Hepatocyte (in vitro differentiated cells): Measurements from ENCODE around the gene HCRTR1. TPM values are rescaled to one million over a fixed set of nuclear protein-coding genes. Genes with fewer than 3 reads are reported as not detected.

Experiments used
- DNase-seq: peaks from one replicate; pipeline ENCODE4 v3.0.0-alpha.2; 2016; ENCODE audit warnings: low spot score
- H2AFZ ChIP-seq: fragments of 200-600 bp; sonication (generic); 2 replicates; pipeline ENCODE4 v1.6.0; 2016; ENCODE audit warnings: antibody characterized with exemption, mild to moderate bottlenecking
- H3K27ac ChIP-seq: fragments of 200-600 bp; sonication (generic); 2 replicates; pipeline ENCODE4 v1.5.1; 2016; ENCODE audit warnings: mild to moderate bottlenecking
- H3K27me3 ChIP-seq: fragments of 200-600 bp; sonication (generic); 2 replicates; pipeline ENCODE4 v1.6.1; 2016
- H3K36me3 ChIP-seq: fragments of 200-600 bp; sonication (generic); replicated peaks from 2 replicates; pipeline ENCODE4 v1.5.1; 2016; ENCODE audit warnings: low read depth; ENCODE audit not compliant: insufficient read depth
- H3K4me1 ChIP-seq: fragments of 200-600 bp; sonication (generic); 2 replicates; pipeline ENCODE4 v1.5.1; 2016; ENCODE audit warnings: mild to moderate bottlenecking, moderate library complexity; ENCODE audit not compliant: insufficient read depth
- H3K4me2 ChIP-seq: fragments of 200-600 bp; sonication (generic); 2 replicates; pipeline ENCODE4 v1.6.0; 2016
- H3K4me3 ChIP-seq: fragments of 200-600 bp; sonication (generic); 2 replicates; pipeline ENCODE4 v1.5.1; 2016; ENCODE audit warnings: mild to moderate bottlenecking
- H3K79me2 ChIP-seq: fragments of 200-600 bp; sonication (generic); 2 replicates; pipeline ENCODE4 v1.6.0; 2017; ENCODE audit warnings: mild to moderate bottlenecking
- H3K9me2 ChIP-seq: fragments of 200-600 bp; sonication (generic); replicated peaks from 2 replicates; pipeline ENCODE4 v1.6.0; 2017; ENCODE audit warnings: mild to moderate bottlenecking; ENCODE audit not compliant: insufficient read depth
- H3K9me3 ChIP-seq: fragments of 200-600 bp; sonication (generic); 2 replicates; pipeline ENCODE4 v1.5.1; 2016; ENCODE audit warnings: low read depth, mild to moderate bottlenecking
- H4K20me1 ChIP-seq: fragments of 200-600 bp; sonication (generic); 2 replicates; pipeline ENCODE4 v1.6.0; 2016; ENCODE audit warnings: mild to moderate bottlenecking; ENCODE audit not compliant: insufficient read depth, poor library complexity, severe bottlenecking
- CTCF ChIP-seq: fragments of 200-600 bp; sonication (generic); IDR thresholded peaks from 2 replicates; pipeline ENCODE4 v1.5.1; 2016; ENCODE audit warnings: antibody characterized with exemption, mild to moderate bottlenecking; ENCODE audit not compliant: poor library complexity
- EZH2 ChIP-seq: fragments of 200-600 bp; sonication (generic); IDR thresholded peaks from 2 replicates; pipeline ENCODE4 v1.6.1; 2016; ENCODE audit warnings: antibody characterized with exemption, mild to moderate bottlenecking, borderline replicate concordance
- EZH2phosphoT487 ChIP-seq: fragments of 200-600 bp; sonication (generic); IDR thresholded peaks from one replicate; pipeline ENCODE4 v1.6.1; 2018; ENCODE audit warnings: antibody characterized with exemption, mild to moderate bottlenecking, low read depth, moderate library complexity; ENCODE audit not compliant: unreplicated experiment, severe bottlenecking
- WGBS: methylation state at CpG from one replicate; pipeline ENCODE4 v1.1.6; 2016; ENCODE audit warnings: low lambda C conversion rate; ENCODE audit errors: missing lambda C conversion rate; 5-methylcytosine and 5-hydroxymethylcytosine counted together
- polyA plus RNA-seq: library from polyadenylated mRNA; unstranded; fragments of >200 nt; fragmentation: Nextera tagmentation; extraction: Ambion mirVana; gene quantifications from 2 replicates; pipeline ENCODE4 v1.2.1, GENCODE V29; 2016
- total RNA-seq: library from RNA; depleted of rRNA; stranded (reverse); fragments of >200 nt; gene quantifications from 2 replicates; pipeline ENCODE4 v1.2.3, GENCODE V29; 2014

Gene HCRTR1
- total and polyA plus RNA-seq, 2 experiments from 2014 or later = not detected

- Histone ChIP-seq H3K27me3 (no peaks in the 10 kb centered on the region), H3K4me1 (peaks cover 25% of the 10 kb centered on the region), H3K36me3 (no peaks in the 10 kb centered on the region), H3K79me2 (peaks cover 19% of the 10 kb centered on the region), H4K20me1 (no peaks in the 10 kb centered on the region), H3K9me2 (no peaks in the 10 kb centered on the region), H3K27ac (no peak overlapping the region), H3K4me3 (no peak overlapping the region), H3K4me2 (no peak overlapping the region), H2AFZ (no peak overlapping the region), H3K9me3 (no peaks in the 10 kb centered on the region)
- WGBS = 48% methylated on average over 2 of the region's 2 CpGs
- no peak for DNase-seq
- TF ChIP-seq CTCF (no peak), EZH2 (no peak), EZH2phosphoT487 (no peak)
These were observed 30.7 kb downstream of the HCRTR1 start for GRCh38 chr1:31648190-31648589.

GRCh38 chr1:31648641-31649357, 31.3 kb downstream of the HCRTR1 start:
- Histone ChIP-seq H3K9me2 (no peaks in the 10 kb centered on the region), H3K4me3 (no peak overlapping the region), H3K27me3 (no peaks in the 10 kb centered on the region), H4K20me1 (no peaks in the 10 kb centered on the region), H3K79me2 (peaks cover 13% of the 10 kb centered on the region), H2AFZ (no peak overlapping the region), H3K9me3 (no peaks in the 10 kb centered on the region), H3K27ac (no peak overlapping the region), H3K4me2 (no peak overlapping the region), H3K36me3 (no peaks in the 10 kb centered on the region), H3K4me1 (peaks cover 19% of the 10 kb centered on the region)
- 72% methylated on average over 8 of the region's 9 CpGs for WGBS
- no peak for TF ChIP-seq EZH2
- no peak for TF ChIP-seq EZH2phosphoT487
- no peak for TF ChIP-seq CTCF
- DNase-seq = no peak

GRCh38 chr1:31650161-31651088, 32.9 kb downstream of the HCRTR1 start:
- WGBS = 71% methylated on average over 9 of the region's 9 CpGs
- no peaks in the 10 kb centered on the region for H4K20me1 ChIP-seq
- H3K4me2 ChIP-seq = no peak overlapping the region
- H3K27ac ChIP-seq = peak overlapping the region; percentile 48
- TF ChIP-seq EZH2phosphoT487 (no peak), CTCF (no peak), EZH2 (no peak)
- no peaks in the 10 kb centered on the region for H3K27me3 ChIP-seq
- no peaks in the 10 kb centered on the region for H3K36me3 ChIP-seq
- peaks cover 16% of the 10 kb centered on the region for H3K4me1 ChIP-seq
- H3K79me2 ChIP-seq = peaks cover 7% of the 10 kb centered on the region
- H3K9me2 ChIP-seq = no peaks in the 10 kb centered on the region
- H2AFZ ChIP-seq = no peak overlapping the region
- DNase-seq = no peak
- H3K4me3 ChIP-seq = no peak overlapping the region
- H3K9me3 ChIP-seq = no peaks in the 10 kb centered on the region
